Mesenchymal stem cell (in vitro differentiated cells and primary cell): ENCODE measurements around the gene CUEDC1.

Experiments
- DNase-seq: peaks from one replicate; pipeline ENCODE4 v3.0.0-alpha.2; 2013
- H2AFZ ChIP-seq: one replicate; pipeline ENCODE4 v1.6.1; 2013; ENCODE audit warnings: low read depth, mild to moderate bottlenecking, control low read depth, inconsistent platforms, low read length, moderate library complexity
- H2AK5ac ChIP-seq: 2 replicates; pipeline ENCODE4 v1.6.1; 2013; ENCODE audit warnings: low read length, moderate library complexity, mild to moderate bottlenecking, inconsistent platforms; ENCODE audit not compliant: severe bottlenecking
- H2BK120ac ChIP-seq: one replicate; pipeline ENCODE4 v1.6.1; 2013; ENCODE audit warnings: low read depth, mild to moderate bottlenecking, inconsistent platforms, low read length, moderate library complexity
- H2BK12ac ChIP-seq, 2 experiments: one replicate each; pipeline ENCODE4 v1.6.1; 2013; ENCODE audit warnings: inconsistent platforms in 2 of 2, low read length in 2 of 2, mild to moderate bottlenecking in 2 of 2, moderate library complexity in 2 of 2, control low read depth in 1 of 2
- H2BK15ac ChIP-seq: one replicate; pipeline ENCODE4 v1.6.1; 2013; ENCODE audit warnings: mild to moderate bottlenecking, low read depth, inconsistent platforms; ENCODE audit not compliant: poor library complexity, severe bottlenecking
- H2BK5ac ChIP-seq: 2 replicates; pipeline ENCODE4 v1.6.1; 2013; ENCODE audit warnings: low read depth, mild to moderate bottlenecking, low read length, control low read depth, inconsistent platforms; ENCODE audit not compliant: poor library complexity, severe bottlenecking
- H3K14ac ChIP-seq, 2 experiments: one replicate each; pipeline ENCODE4 v1.6.1; 2013; ENCODE audit warnings: inconsistent platforms in 2 of 2, low read length in 2 of 2, control low read depth in 1 of 2, mild to moderate bottlenecking in 1 of 2, moderate library complexity in 1 of 2
- H3K18ac ChIP-seq, 2 experiments: one replicate each; pipeline ENCODE4 v1.6.1; 2013; ENCODE audit warnings: inconsistent platforms in 2 of 2, low read length in 2 of 2, control low read depth in 1 of 2, low read depth in 1 of 2, mild to moderate bottlenecking in 1 of 2
- H3K23ac ChIP-seq, 2 experiments: one replicate each; pipeline ENCODE4 v1.6.1; 2013; ENCODE audit warnings: inconsistent platforms in 2 of 2, low read length in 2 of 2, mild to moderate bottlenecking in 2 of 2, moderate library complexity in 2 of 2, control low read depth in 1 of 2
- H3K27ac ChIP-seq: 2 replicates; pipeline ENCODE4 v1.5.1; 2013; ENCODE audit warnings: mild to moderate bottlenecking, moderate library complexity, low read length, control low read depth, inconsistent platforms; ENCODE audit not compliant: poor library complexity, severe bottlenecking
- H3K27me3 ChIP-seq, 2 experiments: 2 replicates each; pipeline versions ENCODE4 v1.6.1 to v1.7.0; 2013; ENCODE audit warnings: low read length in 2 of 2, mild to moderate bottlenecking in 2 of 2, moderate library complexity in 2 of 2, control low read depth in 1 of 2, inconsistent platforms in 1 of 2; ENCODE audit not compliant: control insufficient read depth in 1 of 2, insufficient read depth in 1 of 2
- H3K36me3 ChIP-seq, 2 experiments: 2 replicates each; pipeline versions ENCODE4 v1.6.1 to v1.7.0; 2013; ENCODE audit warnings: low read length in 2 of 2, control low read depth in 1 of 2, inconsistent platforms in 1 of 2, low read depth in 1 of 2, mild to moderate bottlenecking in 1 of 2; ENCODE audit not compliant: insufficient read depth in 2 of 2, control insufficient read depth in 1 of 2
- H3K4ac ChIP-seq, 2 experiments: one replicate each; pipeline ENCODE4 v1.6.1; 2013; ENCODE audit warnings: inconsistent platforms in 2 of 2, low read length in 2 of 2, mild to moderate bottlenecking in 2 of 2, moderate library complexity in 2 of 2, control low read depth in 1 of 2, low read depth in 1 of 2
- H3K4me1 ChIP-seq: 2 replicates; pipeline ENCODE4 v1.6.1; 2013; ENCODE audit warnings: low read depth, low read length, control low read depth; ENCODE audit not compliant: control insufficient read depth, insufficient read depth
- H3K4me2 ChIP-seq: 2 replicates; pipeline ENCODE4 v1.6.1; 2013; ENCODE audit warnings: low read length, mild to moderate bottlenecking, inconsistent platforms; ENCODE audit not compliant: poor library complexity, severe bottlenecking
- H3K4me3 ChIP-seq, 2 experiments: 2 replicates each; pipeline versions ENCODE4 v1.5.1 to v1.7.0; 2013; ENCODE audit warnings: low read length in 2 of 2, mild to moderate bottlenecking in 2 of 2, control low read depth in 1 of 2, low read depth in 1 of 2; ENCODE audit not compliant: insufficient read depth in 1 of 2
- H3K79me1 ChIP-seq: replicated peaks from 2 replicates; pipeline ENCODE4 v1.6.1; 2013; ENCODE audit warnings: mild to moderate bottlenecking, control low read depth, low read length, inconsistent platforms; ENCODE audit not compliant: poor library complexity, severe bottlenecking
- H3K9ac ChIP-seq: 2 replicates; pipeline ENCODE4 v1.7.0; 2013; ENCODE audit warnings: mild to moderate bottlenecking, low read length, moderate library complexity
- H3K9me3 ChIP-seq: 2 replicates; pipeline ENCODE4 v1.7.0; 2013; ENCODE audit warnings: mild to moderate bottlenecking, low read length; ENCODE audit not compliant: control insufficient read depth
- H4K8ac ChIP-seq: one replicate; pipeline ENCODE4 v1.6.1; 2013; ENCODE audit warnings: inconsistent platforms, mild to moderate bottlenecking, low read length, moderate library complexity
- H4K91ac ChIP-seq: one replicate; pipeline ENCODE4 v1.6.1; 2013; ENCODE audit warnings: mild to moderate bottlenecking, low read length, inconsistent platforms
- WGBS: methylation state at CpG from one replicate; pipeline ENCODE4 v1.1.7; 2013; ENCODE audit warnings: mixed read lengths; 5-methylcytosine and 5-hydroxymethylcytosine counted together

CUEDC1 gene

DNA sequence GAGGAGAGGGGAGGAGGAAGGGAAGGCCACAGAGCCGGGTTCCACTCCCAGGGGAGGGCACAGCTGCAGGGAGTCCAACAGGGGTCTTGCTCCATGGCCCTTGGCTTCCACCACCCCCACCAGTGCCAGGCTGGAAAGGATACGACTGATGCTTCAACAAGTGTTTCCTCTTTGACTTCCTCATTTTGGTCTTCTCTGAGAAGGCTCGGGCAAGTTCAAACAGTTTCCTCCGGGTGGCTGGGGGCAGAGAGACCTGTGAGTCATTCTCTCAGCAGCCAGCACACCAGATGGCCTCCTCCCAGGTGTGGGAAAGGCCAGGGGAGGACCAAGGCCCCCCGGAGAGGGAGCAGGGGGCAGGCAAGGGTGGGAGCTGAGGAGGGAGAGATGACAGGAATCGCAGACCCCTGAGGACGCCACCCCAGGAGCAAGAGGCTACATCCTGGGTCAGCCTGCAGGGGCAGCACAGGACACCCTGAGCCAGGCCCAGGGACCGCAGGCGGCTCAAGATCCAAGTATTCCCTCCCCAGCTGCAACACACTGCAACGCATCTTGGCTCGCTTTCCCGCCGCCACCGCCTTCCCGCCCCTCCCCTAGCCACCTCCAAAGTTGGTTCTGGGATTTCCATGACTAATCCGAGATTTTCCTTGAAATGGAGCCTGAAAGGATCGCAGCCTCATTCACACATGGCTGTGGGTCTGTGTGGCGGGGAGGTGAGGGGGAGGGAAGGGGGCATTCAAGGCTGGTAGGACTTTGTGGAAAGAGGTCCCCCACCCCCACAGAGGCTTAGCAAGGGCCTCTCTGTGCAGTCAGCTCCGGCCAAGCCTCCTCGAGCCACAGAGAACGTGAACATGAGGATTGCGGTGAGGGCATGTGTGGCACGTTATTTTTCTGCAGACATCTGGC is 87.0 kb downstream of the CUEDC1 start:
- Histone ChIP-seq H2BK120ac (peak overlapping the region; percentile 65), H3K27ac (peak overlapping the region; percentile 87), H2AFZ (no peak overlapping the region), H3K14ac (peak overlapping the region in 1 of 2 experiments; percentile 64), H3K27me3 (no peaks in the 10 kb centered on the region), H3K18ac (peak overlapping the region; percentile 83 to 92), H2AK5ac (peak overlapping the region; percentile 90), H3K9ac (peak overlapping the region; percentile 70), H3K4ac (peak overlapping the region; percentile 61 to 81), H3K9me3 (no peaks in the 10 kb centered on the region), H4K8ac (peak overlapping the region; percentile 86), H3K4me2 (no peak overlapping the region), H3K4me1 (peaks cover 45% of the 10 kb centered on the region), H2BK12ac (peak overlapping the region; percentile 83 to 89), H2BK5ac (peak overlapping the region; percentile 75), H3K4me3 (peak overlapping the region in 1 of 2 experiments; percentile 55), H3K79me1 (peaks cover 23% of the 10 kb centered on the region), H2BK15ac (peak overlapping the region; percentile 70), H3K23ac (no peak overlapping the region), H3K36me3 (peaks cover 61 to 71% of the 10 kb centered on the region in 2 experiments), H4K91ac (peak overlapping the region; percentile 93)
- 15% methylated on average over 20 of the region's 23 CpGs for WGBS
- peak; percentile 90 for DNase-seq

GRCh38 chr17:57867126-57867525 is 88.1 kb downstream of the CUEDC1 start:
- 97% methylated on average over 10 of the region's 10 CpGs for WGBS
- no peak for DNase-seq
- H3K9ac ChIP-seq = peak overlapping the region; percentile 70
- no peak overlapping the region for H2BK120ac ChIP-seq
- no peak overlapping the region for H2AFZ ChIP-seq
- H3K4ac ChIP-seq = no peak overlapping the region
- H3K36me3 ChIP-seq = peaks cover 52 to 60% of the 10 kb centered on the region in 2 experiments
- H2BK12ac ChIP-seq = peak overlapping the region; percentile 69 to 88
- H2AK5ac ChIP-seq = peak overlapping the region; percentile 90
- H3K4me3 ChIP-seq = no peak overlapping the region
- H2BK5ac ChIP-seq = no peak overlapping the region
- H3K14ac ChIP-seq = peak overlapping the region in 1 of 2 experiments; percentile 9
- H3K23ac ChIP-seq = no peak overlapping the region
- H3K27me3 ChIP-seq = no peaks in the 10 kb centered on the region
- peak overlapping the region; percentile 28 for H4K8ac ChIP-seq
- peak overlapping the region; percentile 87 for H3K27ac ChIP-seq
- H3K4me1 ChIP-seq = peaks cover 48% of the 10 kb centered on the region
- peak overlapping the region in 1 of 2 experiments; percentile 25 for H3K18ac ChIP-seq
- H4K91ac ChIP-seq = peak overlapping the region; percentile 48
- no peak overlapping the region for H3K4me2 ChIP-seq
- H2BK15ac ChIP-seq = peak overlapping the region; percentile 78
- no peaks in the 10 kb centered on the region for H3K9me3 ChIP-seq
- H3K79me1 ChIP-seq = peaks cover 17% of the 10 kb centered on the region

DNA sequence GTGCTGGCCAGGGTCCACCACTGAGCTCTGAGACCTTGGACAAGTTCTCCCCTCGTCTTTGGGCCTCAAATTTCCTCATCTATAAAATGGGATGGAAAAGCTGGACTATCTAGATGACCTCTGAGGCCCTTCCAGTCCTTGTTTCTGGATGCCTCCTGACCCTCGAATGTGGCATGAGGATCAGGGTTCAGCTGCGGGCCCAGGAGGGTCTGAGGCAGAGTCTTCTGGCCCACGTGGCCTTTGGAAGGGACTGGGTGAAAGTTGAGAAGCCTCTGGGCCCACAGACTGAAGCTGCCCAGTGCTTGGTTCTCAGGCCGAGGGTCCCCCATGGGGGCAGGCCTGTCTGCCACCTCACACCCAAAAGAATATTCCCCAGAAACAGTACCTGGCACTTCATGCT is 88.5 kb downstream of the CUEDC1 start:
- Histone ChIP-seq H3K27me3 (no peaks in the 10 kb centered on the region), H3K4me3 (no peak overlapping the region), H3K9ac (no peak overlapping the region), H2AFZ (no peak overlapping the region), H3K18ac (peak overlapping the region in 1 of 2 experiments; percentile 16), H3K14ac (no peak overlapping the region), H2BK12ac (peak overlapping the region in 1 of 2 experiments; percentile 88), H4K8ac (no peak overlapping the region), H2BK15ac (no peak overlapping the region), H3K4me1 (peaks cover 50% of the 10 kb centered on the region), H2BK5ac (no peak overlapping the region), H2BK120ac (no peak overlapping the region), H3K23ac (no peak overlapping the region), H3K36me3 (peaks cover 48 to 56% of the 10 kb centered on the region in 2 experiments), H3K4ac (no peak overlapping the region), H4K91ac (no peak overlapping the region), H3K9me3 (no peaks in the 10 kb centered on the region), H3K79me1 (peaks cover 13% of the 10 kb centered on the region), H3K27ac (no peak overlapping the region), H2AK5ac (peak overlapping the region; percentile 90), H3K4me2 (no peak overlapping the region)
- WGBS = 98% methylated on average over 4 of the region's 5 CpGs
- no peak for DNase-seq

DNA sequence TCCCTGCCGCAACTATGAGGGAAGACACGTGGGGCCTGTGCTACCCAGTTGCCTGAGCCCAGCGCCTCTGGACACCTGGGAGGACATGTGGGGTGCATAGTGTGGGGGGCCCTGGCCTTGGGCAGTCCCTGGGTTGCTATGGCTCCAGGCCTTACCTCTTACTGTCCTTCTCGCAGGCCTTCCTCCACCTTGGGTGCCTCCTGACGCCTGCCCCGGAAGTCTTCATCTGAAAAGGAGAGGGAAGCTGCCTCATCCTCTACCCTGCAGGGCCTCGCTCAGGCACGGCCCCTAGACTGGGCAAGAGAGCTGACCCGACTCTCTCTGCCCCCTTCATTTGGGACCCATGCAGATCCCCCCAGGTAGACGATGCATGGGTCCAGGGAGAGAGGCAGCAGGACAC is 88.9 kb downstream of the CUEDC1 start:
- H3K23ac ChIP-seq = no peak overlapping the region
- H3K9ac ChIP-seq = no peak overlapping the region
- H3K36me3 ChIP-seq = peaks cover 45 to 52% of the 10 kb centered on the region in 2 experiments
- H2BK120ac ChIP-seq = no peak overlapping the region
- no peak overlapping the region for H2AFZ ChIP-seq
- H3K4ac ChIP-seq = no peak overlapping the region
- H3K9me3 ChIP-seq = no peaks in the 10 kb centered on the region
- 95% methylated on average over 10 of the region's 10 CpGs for WGBS
- H3K4me1 ChIP-seq = peaks cover 53% of the 10 kb centered on the region
- H3K4me3 ChIP-seq = no peak overlapping the region
- H2AK5ac ChIP-seq = no peak overlapping the region
- no peaks in the 10 kb centered on the region for H3K27me3 ChIP-seq
- H4K8ac ChIP-seq = no peak overlapping the region
- H4K91ac ChIP-seq = no peak overlapping the region
- DNase-seq = no peak
- H2BK12ac ChIP-seq = peak overlapping the region in 1 of 2 experiments; percentile 12
- H3K14ac ChIP-seq = no peak overlapping the region
- no peak overlapping the region for H3K4me2 ChIP-seq
- peaks cover 12% of the 10 kb centered on the region for H3K79me1 ChIP-seq
- H3K27ac ChIP-seq = no peak overlapping the region
- H3K18ac ChIP-seq = no peak overlapping the region
- no peak overlapping the region for H2BK5ac ChIP-seq
- H2BK15ac ChIP-seq = no peak overlapping the region
